GM19324 (cell line): ENCODE results near the gene PNPLA5.
"Not testable (repeated sequence)": the region's sequence is repeated elsewhere in the genome, so short reads cannot be mapped to it uniquely, and the experiment has no call there.

Experiments
- ATAC-seq: cut with Tn5 transposase; IDR thresholded peaks from one replicate; pipeline ENCODE4 v1.9.1; 2021; ENCODE audit warnings: mild to moderate bottlenecking, moderate library complexity; ENCODE audit not compliant: unreplicated experiment, low FRiP score

Gene PNPLA5

GRCh38 chr22:43903033-43903432 lies 11.2 kb upstream of the PNPLA5 start:
- ATAC-seq: not testable (repeated sequence)

GRCh38 chr22:43901976-43902643 lies 10.3 kb upstream of the PNPLA5 start:
- no peak for ATAC-seq

GRCh38 chr22:43900206-43900605 lies 8.4 kb upstream of the PNPLA5 start:
- no peak for ATAC-seq

GRCh38 chr22:43897751-43898261 lies 6.0 kb upstream of the PNPLA5 start:
- ATAC-seq: no peak

GRCh38 chr22:43895986-43896645 lies 4.3 kb upstream of the PNPLA5 start:
- ATAC-seq: no peak

- no peak for ATAC-seq
These were observed 2.3 kb upstream of the PNPLA5 start for GRCh38 chr22:43894122-43894521.

- no peak for ATAC-seq
These were observed 1.5 kb upstream of the PNPLA5 start for GRCh38 chr22:43893266-43893665.

GRCh38 chr22:43892183-43892894 lies 526 bp upstream of the PNPLA5 start:
- no peak for ATAC-seq

GRCh38 chr22:43890901-43891331 lies 897 bp downstream of the PNPLA5 start:
- ATAC-seq: no peak

- ATAC-seq: no peak
These were observed 2.0 kb downstream of the PNPLA5 start for GRCh38 chr22:43889860-43890253.

- ATAC-seq: no peak
These were observed 2.5 kb downstream of the PNPLA5 start for GRCh38 chr22:43889201-43889859.

- no peak for ATAC-seq
These were observed 3.1 kb downstream of the PNPLA5 start for GRCh38 chr22:43888740-43889139.

GRCh38 chr22:43887391-43887790 lies 4.4 kb downstream of the PNPLA5 start:
- ATAC-seq: no peak

- no peak for ATAC-seq
These were observed 5.6 kb downstream of the PNPLA5 start for GRCh38 chr22:43886231-43886630.

GRCh38 chr22:43885786-43886185 lies 6.0 kb downstream of the PNPLA5 start:
- no peak for ATAC-seq

- ATAC-seq: no peak
These were observed 6.5 kb downstream of the PNPLA5 start for GRCh38 chr22:43885319-43885671.

- ATAC-seq: no peak
These were observed 7.1 kb downstream of the PNPLA5 start for GRCh38 chr22:43884600-43885318.

GRCh38 chr22:43883719-43884415 lies 7.9 kb downstream of the PNPLA5 start:
- no peak for ATAC-seq

- no peak for ATAC-seq
These were observed 8.7 kb downstream of the PNPLA5 start for GRCh38 chr22:43883012-43883661.
